Measurements from ENCODE around the gene ERC1.

The ERC1 gene

GRCh38 chr12:976644-977043 is 14.4 kb upstream of the ERC1 start:
- no peak for DNase-seq (ENCODE audit: extremely low spot score)
- ChIA-PET CTCF (interaction anchor here (1.7 kb wide), 1 partner anchor 16 kb away, joined by 4 read pairs; no protein-coding TSS in a partner anchor), POLR2A (no interaction called here)
- TF ChIP-seq CTCF (IDR thresholded peaks at IDR 0.05; ENCODE audit: control extremely low read depth, extremely low read depth, low read depth, missing control alignments), result no peak

GRCh38 chr12:977156-977555 is 13.9 kb upstream of the ERC1 start:
- CTCF ChIA-PET, result interaction anchor here (1.7 kb wide), 1 partner anchor 15 kb away, joined by 4 read pairs; no protein-coding TSS in a partner anchor
- no peak for DNase-seq (ENCODE audit: extremely low spot score)

GRCh38 chr12:979349-979748 is 11.7 kb upstream of the ERC1 start:
- no peak for TF ChIP-seq CTCF (IDR thresholded peaks at IDR 0.05; ENCODE audit: control extremely low read depth, extremely low read depth, low read depth, missing control alignments)
- POLR2A ChIA-PET, result no interaction called here
- CTCF ChIA-PET, result interaction anchor here (1.9 kb wide), 1 partner anchor 30 kb away, joined by 6 read pairs; the partner anchor contains the start of gene RAD52
- no peak for DNase-seq (ENCODE audit: extremely low spot score)

More at GRCh38 chr12:977156-977555, 13.9 kb upstream of the ERC1 start:
- POLR2A ChIA-PET, result no interaction called here
- TF ChIP-seq CTCF (IDR thresholded peaks at IDR 0.05; ENCODE audit: control extremely low read depth, extremely low read depth, low read depth, missing control alignments), result no peak

- ChIA-PET CTCF (interaction anchor here (1.5 kb wide), 1 partner anchor 32 kb away, joined by 3 read pairs; the partner anchor contains the start of gene RAD52), POLR2A (no interaction called here)
- DNase-seq (ENCODE audit: extremely low spot score), result no peak
- no peak for TF ChIP-seq CTCF (IDR thresholded peaks at IDR 0.05; ENCODE audit: control extremely low read depth, extremely low read depth, low read depth, missing control alignments)
Observed at GRCh38 chr12:981176-981828, 9.7 kb upstream of the ERC1 start.

- no peak for TF ChIP-seq CTCF (IDR thresholded peaks at IDR 0.05; ENCODE audit: control extremely low read depth, extremely low read depth, low read depth, missing control alignments)
- DNase-seq (ENCODE audit: extremely low spot score), result no peak
- ChIA-PET POLR2A (no interaction called here), CTCF (no interaction called here)
Observed at GRCh38 chr12:981961-982360, 9.1 kb upstream of the ERC1 start.

- TF ChIP-seq CTCF (IDR thresholded peaks at IDR 0.05; ENCODE audit: control extremely low read depth, extremely low read depth, low read depth, missing control alignments), result no peak
- no peak for DNase-seq (ENCODE audit: extremely low spot score)
- CTCF ChIA-PET, result interaction anchor here (1.0 to 1.6 kb wide), 2 partner anchors 104 to 418 kb away, joined by 3 read pairs; no protein-coding TSS in a partner anchor
- POLR2A ChIA-PET, result no interaction called here
Observed at GRCh38 chr12:988646-989045, 2.4 kb upstream of the ERC1 start.
